HCT116 (cell line): ENCODE results near the gene SNAPC2. TPM values are rescaled to one million over a fixed set of nuclear protein-coding genes. Genes with fewer than 3 reads are reported as not detected.

Experiments
- ATAC-seq: fragments of 200-7000 bp; cut with Tn5 transposase; 2 replicates; pipeline ENCODE4 v1.9.1; 2020; ENCODE audit warnings: mild to moderate bottlenecking, moderate library complexity
- BruUV-seq: library from RNA; stranded (reverse); fragments of 400-500 nt; replicated peaks from 2 replicates; lab custom pipeline; 2021; lab: Mats Ljungman, UMichigan
- CTCF ChIA-PET: fragments of 300-600 bp; sonication (Branson Sonifier 250); formaldehyde crosslinking; loops from one replicate; lab custom pipeline; 2021; ENCODE audit warnings: antibody characterized with exemption; lab: Charles Lee
- POLR2A ChIA-PET: fragments of 300-600, 350-600 bp; sonication (Branson Sonifier 250); formaldehyde crosslinking; loops from one replicate; lab custom pipeline; 2021; ENCODE audit warnings: antibody characterized with exemption; lab: Charles Lee
- RAD21 ChIA-PET, 2 experiments: fragments of 300-600 bp; sonication (Branson Sonifier 250); formaldehyde crosslinking; loops; one replicate each; lab custom pipeline; 2023; ENCODE audit warnings: low total read pairs in 2 of 2; ENCODE audit not compliant: uncharacterized antibody in 2 of 2, unreplicated experiment in 2 of 2, low non-redundant PET in 1 of 2; lab: Charles Lee
- DNase-seq: peaks from one replicate; pipeline ENCODE4 v3.0.0-alpha.2; 2010; ENCODE audit warnings: low read depth, low spot score
- H2AFZ ChIP-seq: fragments of 200-600 bp; shearing (Covaris generic), sonication (generic); 2 replicates; pipeline ENCODE4 v1.6.1; 2017; ENCODE audit warnings: low read depth, mixed run types, mixed read lengths, antibody characterized with exemption, low read length; ENCODE audit not compliant: poor library complexity, severe bottlenecking
- H3K27ac ChIP-seq: 2 replicates; pipeline ENCODE4 v1.5.1; 2012; ENCODE audit warnings: low read depth, low read length
- H3K27me3 ChIP-seq: fragments of 200-600 bp; sonication (generic); 2 replicates; pipeline ENCODE4 v1.6.1; 2016; ENCODE audit warnings: mixed run types, low read length, mixed read lengths; ENCODE audit not compliant: insufficient read depth
- H3K36me3 ChIP-seq, 2 experiments: fragments of 200-500 bp in 1 of 2; fragments of 200-600 bp in 1 of 2; sonication (Bioruptor generic) in 1 of 2; sonication (generic) in 1 of 2; 2 replicates each; pipeline versions ENCODE4 v1.5.1 to v1.6.1; 2014 to 2016; ENCODE audit warnings: low read length in 2 of 2, inconsistent platforms in 1 of 2, mixed read lengths in 1 of 2, mixed run types in 1 of 2; ENCODE audit not compliant: insufficient read depth in 2 of 2, control insufficient read depth in 1 of 2
- H3K4me1 ChIP-seq, 2 experiments: fragments of 200-600 bp in 1 of 2; sonication (generic) in 1 of 2; 2 replicates each; pipeline versions ENCODE4 v1.5.1 to v1.6.1; 2012 to 2017; ENCODE audit warnings: low read length in 2 of 2, inconsistent platforms in 1 of 2, mild to moderate bottlenecking in 1 of 2, mixed read lengths in 1 of 2, mixed run types in 1 of 2, moderate library complexity in 1 of 2; ENCODE audit not compliant: insufficient read depth in 2 of 2, control insufficient read depth in 1 of 2
- H3K4me2 ChIP-seq: fragments of 200-600 bp; sonication (generic); 2 replicates; pipeline ENCODE4 v1.6.1; 2017; ENCODE audit warnings: mixed run types, low read length, mixed read lengths
- H3K4me3 ChIP-seq, 2 experiments: fragments of 200-600 bp in 1 of 2; sonication (generic) in 1 of 2; replicated peaks in 1 of 2; 2 replicates each; pipeline ENCODE4 v1.5.1; 2011 to 2016; ENCODE audit warnings: low read length in 2 of 2, control low read depth in 1 of 2, low read depth in 1 of 2, mild to moderate bottlenecking in 1 of 2, mixed read lengths in 1 of 2, mixed run types in 1 of 2
- H3K79me2 ChIP-seq: fragments of 200-600 bp; sonication (generic); 2 replicates; pipeline ENCODE4 v1.6.1; 2017; ENCODE audit warnings: mild to moderate bottlenecking, mixed run types, low read length, moderate library complexity, mixed read lengths; ENCODE audit not compliant: insufficient read depth
- H3K9ac ChIP-seq: fragments of 200-600 bp; sonication (generic); 2 replicates; pipeline ENCODE4 v1.6.1; 2016; ENCODE audit warnings: low read length, mixed read lengths
- H3K9me2 ChIP-seq: fragments of 200-600 bp; sonication (generic), shearing (Covaris generic); 2 replicates; pipeline ENCODE4 v1.6.1; 2017; ENCODE audit warnings: mixed run types, mild to moderate bottlenecking, moderate library complexity; ENCODE audit not compliant: insufficient read depth
- H3K9me3 ChIP-seq, 2 experiments: fragments of 200-500 bp in 1 of 2; fragments of 200-600 bp in 1 of 2; sonication (Bioruptor generic) in 1 of 2; sonication (generic) in 1 of 2; 2 replicates each; pipeline ENCODE4 v1.6.1; 2014 to 2017; ENCODE audit warnings: low read length in 2 of 2, mixed read lengths in 2 of 2, inconsistent platforms in 1 of 2, low read depth in 1 of 2, mild to moderate bottlenecking in 1 of 2, mixed run types in 1 of 2, moderate library complexity in 1 of 2; ENCODE audit not compliant: control insufficient read depth in 1 of 2, insufficient read depth in 1 of 2
- H4K20me1 ChIP-seq: fragments of 200-600 bp; sonication (generic), shearing (Covaris generic); 2 replicates; pipeline ENCODE4 v1.6.1; 2017; ENCODE audit warnings: mixed run types, mild to moderate bottlenecking, moderate library complexity; ENCODE audit not compliant: insufficient read depth
- EZH2 ChIP-seq: fragments of 200-600 bp; sonication (generic); IDR thresholded peaks from 2 replicates; pipeline ENCODE4 v1.6.1; 2017; ENCODE audit warnings: antibody characterized with exemption, mixed run types
- EZH2phosphoT487 ChIP-seq: fragments of 200-600 bp; IDR thresholded peaks from 2 replicates; pipeline ENCODE4 v1.6.1; 2018; ENCODE audit warnings: antibody characterized with exemption, borderline replicate concordance
- POLR2A ChIP-seq: IDR thresholded peaks from 2 replicates; pipeline ENCODE4 v1.7.0; 2011; ENCODE audit warnings: borderline replicate concordance; ENCODE audit not compliant: insufficient read depth, insufficient read length; ENCODE audit errors: extremely low read depth
- POLR2AphosphoS5 ChIP-seq: IDR thresholded peaks from 2 replicates; pipeline ENCODE4 v1.6.1; 2011; ENCODE audit warnings: mild to moderate bottlenecking, low read depth, low read length, moderate library complexity
- SIN3A ChIP-seq: IDR thresholded peaks from 2 replicates; pipeline ENCODE4 v1.6.1; 2012; ENCODE audit warnings: low read depth
- SP1 ChIP-seq: IDR thresholded peaks from 2 replicates; pipeline ENCODE4 v1.6.1; 2012; ENCODE audit warnings: low read depth
- TCF7L2 ChIP-seq: IDR thresholded peaks from 2 replicates; pipeline ENCODE4 v1.7.0; 2011; ENCODE audit warnings: borderline replicate concordance, inconsistent platforms; ENCODE audit not compliant: insufficient read depth, insufficient read length; ENCODE audit errors: extremely low read depth
- YY1 ChIP-seq: IDR thresholded peaks from 2 replicates; pipeline ENCODE4 v1.6.1; 2011; ENCODE audit warnings: low read length, low read depth, moderate library complexity, mild to moderate bottlenecking; ENCODE audit not compliant: insufficient replicate concordance; ENCODE audit errors: extremely low read depth
- intact Hi-C: fragments of 100-400 bp; cut with micrococcal nuclease; formaldehyde crosslinking; loops from 2 replicates; pipeline ENCODE4 v1.10.0; 2022
- total RNA-seq: library from RNA; stranded (reverse); gene quantifications from one replicate; pipeline ENCODE4 v1.2.1, GENCODE V29; 2021; ENCODE audit not compliant: unreplicated experiment
- TF ChIP-seq, protein P1 (sequence below): IDR thresholded peaks from 2 replicates; pipeline ENCODE4 v1.6.1; 2012

Gene SNAPC2
- total RNA-seq, 1 experiment from 2014 or later = 42.9 TPM

DNA sequence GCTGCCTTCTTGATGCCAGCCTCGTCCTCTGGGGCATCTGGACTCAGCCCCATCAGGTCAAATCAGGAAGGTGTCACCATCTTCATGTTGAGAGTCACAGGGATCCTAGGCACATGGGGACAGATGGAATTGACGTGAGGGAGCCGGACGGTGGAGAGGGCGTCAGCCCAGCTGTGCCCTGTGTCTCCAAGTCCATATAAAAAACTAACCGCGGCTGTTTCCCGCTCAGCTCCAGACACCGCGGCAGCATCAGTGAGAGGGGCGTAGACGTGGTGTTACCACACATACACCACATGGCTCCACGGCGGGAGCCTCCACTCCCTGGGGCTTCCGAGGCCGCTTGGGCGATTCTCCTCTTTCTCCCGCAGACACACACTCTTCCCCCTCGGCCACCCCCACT lies 40.3 kb upstream of the SNAPC2 start:
- no peaks in the 10 kb centered on the region for H3K9me3 ChIP-seq
- H4K20me1 ChIP-seq = no peaks in the 10 kb centered on the region
- H2AFZ ChIP-seq = no peak overlapping the region
- peaks cover 2 to 13% of the 10 kb centered on the region in 2 experiments; a peak in 3 of 4 replicates for H3K4me1 ChIP-seq
- H3K4me2 ChIP-seq = no peak overlapping the region
- POLR2A ChIA-PET = no interaction called here
- H3K9ac ChIP-seq = no peak overlapping the region
- intact Hi-C loops = no loop called here
- H3K27me3 ChIP-seq = no peaks in the 10 kb centered on the region
- H3K36me3 ChIP-seq = no peaks in the 10 kb centered on the region
- ATAC-seq (no peak), DNase-seq (no peak)
- H3K27ac ChIP-seq = no peak overlapping the region
- no peaks in the 10 kb centered on the region for H3K79me2 ChIP-seq
- no TSS peak for BruUV-seq
- RAD21 ChIA-PET = no interaction called here
- no peaks in the 10 kb centered on the region for H3K9me2 ChIP-seq
- no peak for TF ChIP-seq SP1
- TF ChIP-seq, protein P1, sequence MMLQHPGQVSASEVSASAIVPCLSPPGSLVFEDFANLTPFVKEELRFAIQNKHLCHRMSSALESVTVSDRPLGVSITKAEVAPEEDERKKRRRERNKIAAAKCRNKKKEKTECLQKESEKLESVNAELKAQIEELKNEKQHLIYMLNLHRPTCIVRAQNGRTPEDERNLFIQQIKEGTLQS = no peak
- no peak for TF ChIP-seq EZH2phosphoT487
- no peak overlapping the region for H3K4me3 ChIP-seq
- CTCF ChIA-PET = interaction anchor here (1.2 kb wide), 1 partner anchor 11 kb away, joined by 7 read pairs; no protein-coding TSS in a partner anchor

- ChIA-PET RAD21 (no interaction called here), POLR2A (no interaction called here)
- Histone ChIP-seq H3K79me2 (no peaks in the 10 kb centered on the region), H3K9me2 (no peaks in the 10 kb centered on the region), H3K9me3 (no peaks in the 10 kb centered on the region), H3K27me3 (no peaks in the 10 kb centered on the region), H3K36me3 (no peaks in the 10 kb centered on the region), H4K20me1 (no peaks in the 10 kb centered on the region), H3K4me1 (peaks cover 5 to 24% of the 10 kb centered on the region in 2 experiments; a peak in 3 of 4 replicates), H3K4me2 (no peak overlapping the region)
- intact Hi-C loops = no loop called here
- no TSS peak for BruUV-seq
- no peak for ATAC-seq
- TF ChIP-seq TCF7L2 (no peak), YY1 (no peak), SIN3A (no peak), POLR2A (no peak), EZH2 (no peak), POLR2AphosphoS5 (no peak)
- TF ChIP-seq, all 23 proteins: peak for 0
- H3K9ac ChIP-seq = no peak overlapping the region
- no peak for DNase-seq
- CTCF ChIA-PET = no interaction called here
- no peak overlapping the region for H3K4me3 ChIP-seq
- no peak overlapping the region for H3K27ac ChIP-seq
- no peak overlapping the region for H2AFZ ChIP-seq
Measured at GRCh38 chr19:7881910-7882309, 38.2 kb upstream of the SNAPC2 start.
